SK-N-SH treated with all-trans-retinoic acid at 6 μM for 48 hours (cell line): ENCODE measurements around the gene TNXB.
"Not testable (repeated sequence)": the region's sequence is repeated elsewhere in the genome, so short reads cannot be mapped to it uniquely, and the experiment has no call there.

Experiments
- ATAC-seq: fragments of 200-7000 bp; cut with Tn5 transposase; 3 replicates; pipeline ENCODE4 v1.9.1; 2020; ENCODE audit warnings: mild to moderate bottlenecking, moderate library complexity
- ARNTL ChIP-seq: fragments of 450-650 bp; formaldehyde crosslinking; IDR thresholded peaks from 2 replicates; pipeline ENCODE4 v1.5.0; 2020; ENCODE audit warnings: low read depth, mild to moderate bottlenecking, moderate library complexity, borderline replicate concordance
- BACH2 ChIP-seq: fragments of 250-450 bp; sonication (Bioruptor Pico); IDR thresholded peaks from 2 replicates; pipeline ENCODE4 v1.9.0; 2021; ENCODE audit warnings: mild to moderate bottlenecking, borderline replicate concordance
- CREB5 ChIP-seq: fragments of 250-450 bp; sonication (Bioruptor Pico); IDR thresholded peaks from 2 replicates; pipeline ENCODE4 v1.5.1; 2020; ENCODE audit warnings: low read depth, mild to moderate bottlenecking, moderate library complexity
- CSDC2 ChIP-seq: fragments of 250-450 bp; sonication (Bioruptor Pico); IDR thresholded peaks from 2 replicates; pipeline ENCODE4 v1.5.0; 2020; ENCODE audit warnings: mild to moderate bottlenecking, moderate library complexity
- CSRNP3 ChIP-seq: fragments of 250-450 bp; sonication (Bioruptor Pico); IDR thresholded peaks from 2 replicates; pipeline ENCODE4 v1.5.1; 2021; ENCODE audit warnings: mild to moderate bottlenecking, moderate library complexity
- ESRRG ChIP-seq: fragments of 250-450 bp; sonication (Bioruptor Pico); IDR thresholded peaks from 2 replicates; pipeline ENCODE4 v1.6.1; 2021; ENCODE audit warnings: mild to moderate bottlenecking
- GLIS3 ChIP-seq: fragments of 250-450 bp; sonication (Bioruptor Pico); IDR thresholded peaks from 2 replicates; pipeline ENCODE4 v1.5.0; 2020; ENCODE audit warnings: mild to moderate bottlenecking, moderate library complexity
- ISL1 ChIP-seq: fragments of 250-450 bp; sonication (Bioruptor Pico); IDR thresholded peaks from 2 replicates; pipeline ENCODE4 v2.1.2; 2022; ENCODE audit warnings: mild to moderate bottlenecking, moderate library complexity
- OSR1 ChIP-seq: fragments of 250-450 bp; sonication (Bioruptor Pico); IDR thresholded peaks from 2 replicates; pipeline ENCODE4 v1.8.0; 2022; ENCODE audit warnings: moderate library complexity, mild to moderate bottlenecking, inconsistent platforms
- PATZ1 ChIP-seq: fragments of 250-450 bp; sonication (Bioruptor Pico); IDR thresholded peaks from 2 replicates; pipeline ENCODE4 v1.8.0; 2020; ENCODE audit warnings: mild to moderate bottlenecking, moderate library complexity, borderline replicate concordance
- POU6F1 ChIP-seq: fragments of 250-450 bp; sonication (Bioruptor Pico); IDR thresholded peaks from 2 replicates; pipeline ENCODE4 v1.8.0; 2021; ENCODE audit warnings: low read depth, mild to moderate bottlenecking, moderate library complexity, borderline replicate concordance
- PPARA ChIP-seq: fragments of 250-450 bp; sonication (Bioruptor Pico); IDR thresholded peaks from 2 replicates; pipeline ENCODE4 v1.5.0; 2020; ENCODE audit warnings: mild to moderate bottlenecking, borderline replicate concordance
- RARB ChIP-seq: fragments of 250-450 bp; sonication (Bioruptor Pico); IDR thresholded peaks from 2 replicates; pipeline ENCODE4 v1.8.0; 2021; ENCODE audit warnings: mild to moderate bottlenecking, moderate library complexity
- SNAI2 ChIP-seq: fragments of 250-450 bp; sonication (Bioruptor Pico); IDR thresholded peaks from 2 replicates; pipeline ENCODE4 v1.5.0; 2020; ENCODE audit warnings: mild to moderate bottlenecking, moderate library complexity
- TCF4 ChIP-seq: fragments of 250-450 bp; sonication (Bioruptor Pico); IDR thresholded peaks from 2 replicates; pipeline ENCODE4 v1.8.0; 2021; ENCODE audit warnings: mild to moderate bottlenecking, moderate library complexity, borderline replicate concordance
- TOX ChIP-seq: fragments of 250-450 bp; sonication (Bioruptor Pico); IDR thresholded peaks from 2 replicates; pipeline ENCODE4 v1.8.0; 2021; ENCODE audit warnings: mild to moderate bottlenecking, moderate library complexity, borderline replicate concordance
- TSHZ2 ChIP-seq: fragments of 250-450 bp; sonication (Bioruptor Pico); IDR thresholded peaks from 2 replicates; pipeline ENCODE4 v1.5.0; 2020; ENCODE audit warnings: mild to moderate bottlenecking, moderate library complexity
- ZC3H10 ChIP-seq: fragments of 250-450 bp; sonication (Bioruptor Pico); IDR thresholded peaks from 2 replicates; pipeline ENCODE4 v1.5.1; 2021; ENCODE audit warnings: mild to moderate bottlenecking, moderate library complexity
- ZFP3 ChIP-seq: fragments of 250-450 bp; sonication (Bioruptor Pico); IDR thresholded peaks from 2 replicates; pipeline ENCODE4 v1.5.0; 2020; ENCODE audit warnings: mild to moderate bottlenecking, moderate library complexity
- ZFP30 ChIP-seq: fragments of 450-650 bp; formaldehyde crosslinking; IDR thresholded peaks from 2 replicates; pipeline ENCODE4 v1.5.0; 2022; ENCODE audit warnings: mild to moderate bottlenecking, moderate library complexity
- ZNF565 ChIP-seq: fragments of 450-650 bp; formaldehyde crosslinking; conservative IDR thresholded peaks from 2 replicates; pipeline ENCODE4 v1.5.0; 2020; ENCODE audit warnings: low read depth, mild to moderate bottlenecking, moderate library complexity
- ZNF8 ChIP-seq: fragments of 450-650 bp; formaldehyde crosslinking; IDR thresholded peaks from 2 replicates; pipeline ENCODE4 v1.5.0; 2020; ENCODE audit warnings: mild to moderate bottlenecking, moderate library complexity

Gene TNXB

GRCh38 chr6:32146287-32146686 lies 37.1 kb upstream of the TNXB start:
- ATAC-seq, result no peak

GRCh38 chr6:32144238-32144637 lies 35.1 kb upstream of the TNXB start:
- not testable (repeated sequence) for ATAC-seq

More at GRCh38 chr6:32146287-32146686, 37.1 kb upstream of the TNXB start:
- TF ChIP-seq ARNTL (CRISPR knock-in tag), result no peak
- TF ChIP-seq CREB5 (CRISPR knock-in tag), result no peak
- no peak for TF ChIP-seq ISL1 (CRISPR knock-in tag)
- TF ChIP-seq TOX, result no peak
- no peak for TF ChIP-seq PPARA (CRISPR knock-in tag)
- no peak for TF ChIP-seq SNAI2 (CRISPR knock-in tag)
- TF ChIP-seq GLIS3, result no peak
- no peak for TF ChIP-seq ZFP30 (CRISPR knock-in tag)

- ATAC-seq, result no peak
- TF ChIP-seq BACH2 (CRISPR knock-in tag) (no peak), ARNTL (CRISPR knock-in tag) (no peak), ZNF8 (CRISPR knock-in tag) (no peak), SNAI2 (CRISPR knock-in tag) (no peak), ESRRG (CRISPR knock-in tag) (no peak), POU6F1 (CRISPR knock-in tag) (no peak), CREB5 (CRISPR knock-in tag) (no peak), CSRNP3 (CRISPR knock-in tag) (no peak), ISL1 (CRISPR knock-in tag) (no peak), RARB (CRISPR knock-in tag) (no peak), ZFP3 (CRISPR knock-in tag) (no peak), CSDC2 (CRISPR knock-in tag) (no peak), ZNF565 (no peak), ZC3H10 (CRISPR knock-in tag) (no peak), OSR1 (CRISPR knock-in tag) (no peak), TSHZ2 (no peak), PPARA (CRISPR knock-in tag) (no peak), TCF4 (CRISPR knock-in tag) (no peak), GLIS3 (no peak), PATZ1 (CRISPR knock-in tag) (no peak)
These were observed 31.4 kb upstream of the TNXB start for GRCh38 chr6:32140420-32141046.
